Esophagus muscularis mucosa (tissue), 4 donors: ENCODE measurements around the gene CABP7. TPM values are rescaled to one million over a fixed set of nuclear protein-coding genes. Genes with fewer than 3 reads are reported as not detected.

ENCODE experiments used
- DNase-seq: peaks from one replicate; pipeline ENCODE4 v3.0.0-alpha.2; 2017; ENCODE audit errors: extremely low spot score
- H3K27ac ChIP-seq, 4 donors: fragments of 200-600 bp; sonication (generic); replicated peaks in 1 of 4; 1 replicate in 3 of 4; 2 replicates in 1 of 4; pipeline ENCODE4 v1.5.1; 2016 to 2019; ENCODE audit warnings: mild to moderate bottlenecking in 1 of 4
- H3K27me3 ChIP-seq, 4 donors: fragments of 200-600 bp; sonication (generic); one replicate each; pipeline versions ENCODE4 v1.5.1 to v1.6.0; 2016 to 2019
- H3K36me3 ChIP-seq, 4 donors: fragments of 200-600 bp; sonication (generic); one replicate each; pipeline ENCODE4 v1.5.1; 2016 to 2019
- H3K4me1 ChIP-seq, 4 donors: fragments of 200-600 bp; sonication (generic); one replicate each; pipeline ENCODE4 v1.5.1; 2016 to 2019
- H3K4me3 ChIP-seq, 4 donors: fragments of 200-600 bp; sonication (generic); 1 replicate in 2 of 4; 2 replicates in 2 of 4; pipeline ENCODE4 v1.5.1; 2016 to 2019; ENCODE audit warnings: mild to moderate bottlenecking in 4 of 4, moderate library complexity in 1 of 4
- H3K9me3 ChIP-seq, 4 donors: fragments of 200-600 bp; sonication (generic); 1 replicate in 3 of 4; 2 replicates in 1 of 4; pipeline ENCODE4 v1.5.1; 2016 to 2019
- EP300 ChIP-seq: sonication (generic); formaldehyde crosslinking; IDR thresholded peaks from one replicate; pipeline ENCODE4 v1.6.1; 2017; ENCODE audit warnings: antibody characterized with exemption
- POLR2A ChIP-seq: fragments of 450-650 bp; IDR thresholded peaks from one replicate; pipeline ENCODE4 v1.6.1; 2017; ENCODE audit warnings: antibody characterized with exemption, moderate library complexity, mild to moderate bottlenecking, low read depth
- POLR2AphosphoS5 ChIP-seq, 2 donors: sonication (generic); formaldehyde crosslinking; IDR thresholded peaks; one replicate each; pipeline ENCODE4 v1.6.1; 2017; ENCODE audit warnings: antibody characterized with exemption in 2 of 2
- WGBS: methylation state at CpG from one replicate; pipeline ENCODE4 v1.1.5; 2018; 5-methylcytosine and 5-hydroxymethylcytosine counted together
- intact Hi-C: fragments of 100-400 bp; cut with DNase I; formaldehyde crosslinking; loops from one replicate; pipeline ENCODE4 v1.15.1; 2023
- total RNA-seq, 4 donors: library from RNA; depleted of rRNA; stranded (reverse); fragments of >200 nt; gene quantifications; one replicate each; pipeline versions ENCODE4 v1.1.0 to v1.2.1, GENCODE V29; 2016
- TF ChIP-seq, protein P1 (sequence below), 3 experiments: fragments of 200-600 bp in 2 of 3; fragments of 450-650 bp in 1 of 3; sonication (generic) in 2 of 3; IDR thresholded peaks; one replicate each; pipeline ENCODE4 v1.5.1; 2017 to 2019; ENCODE audit warnings: antibody characterized with exemption in 3 of 3, mild to moderate bottlenecking in 2 of 3, moderate library complexity in 1 of 3

Gene CABP7
- total RNA-seq, 4 donors from 2014 or later: under 0.01 to 0.99 (median 0.54) TPM

GRCh38 chr22:29679316-29679715, 40.5 kb upstream of the CABP7 start:
- Histone ChIP-seq H3K36me3 (peaks cover 52 to 100% (median 98%) of the 10 kb centered on the region in 4 donors), H3K27ac (no peak overlapping the region), H3K4me1 (no peaks in the 10 kb centered on the region), H3K9me3 (no peaks in the 10 kb centered on the region), H3K4me3 (no peak overlapping the region), H3K27me3 (no peaks in the 10 kb centered on the region)
- WGBS: 85% methylated on average over 1 of the region's 1 CpG
- TF ChIP-seq POLR2AphosphoS5 (IDR thresholded peaks at IDR 0.05) (no peak), POLR2A (no peak), EP300 (no peak)
- TF ChIP-seq, protein P1, sequence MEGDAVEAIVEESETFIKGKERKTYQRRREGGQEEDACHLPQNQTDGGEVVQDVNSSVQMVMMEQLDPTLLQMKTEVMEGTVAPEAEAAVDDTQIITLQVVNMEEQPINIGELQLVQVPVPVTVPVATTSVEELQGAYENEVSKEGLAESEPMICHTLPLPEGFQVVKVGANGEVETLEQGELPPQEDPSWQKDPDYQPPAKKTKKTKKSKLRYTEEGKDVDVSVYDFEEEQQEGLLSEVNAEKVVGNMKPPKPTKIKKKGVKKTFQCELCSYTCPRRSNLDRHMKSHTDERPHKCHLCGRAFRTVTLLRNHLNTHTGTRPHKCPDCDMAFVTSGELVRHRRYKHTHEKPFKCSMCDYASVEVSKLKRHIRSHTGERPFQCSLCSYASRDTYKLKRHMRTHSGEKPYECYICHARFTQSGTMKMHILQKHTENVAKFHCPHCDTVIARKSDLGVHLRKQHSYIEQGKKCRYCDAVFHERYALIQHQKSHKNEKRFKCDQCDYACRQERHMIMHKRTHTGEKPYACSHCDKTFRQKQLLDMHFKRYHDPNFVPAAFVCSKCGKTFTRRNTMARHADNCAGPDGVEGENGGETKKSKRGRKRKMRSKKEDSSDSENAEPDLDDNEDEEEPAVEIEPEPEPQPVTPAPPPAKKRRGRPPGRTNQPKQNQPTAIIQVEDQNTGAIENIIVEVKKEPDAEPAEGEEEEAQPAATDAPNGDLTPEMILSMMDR (IDR thresholded peaks at IDR 0.05): no peak
- DNase-seq: no peak
- intact Hi-C loops: no loop called here

DNA sequence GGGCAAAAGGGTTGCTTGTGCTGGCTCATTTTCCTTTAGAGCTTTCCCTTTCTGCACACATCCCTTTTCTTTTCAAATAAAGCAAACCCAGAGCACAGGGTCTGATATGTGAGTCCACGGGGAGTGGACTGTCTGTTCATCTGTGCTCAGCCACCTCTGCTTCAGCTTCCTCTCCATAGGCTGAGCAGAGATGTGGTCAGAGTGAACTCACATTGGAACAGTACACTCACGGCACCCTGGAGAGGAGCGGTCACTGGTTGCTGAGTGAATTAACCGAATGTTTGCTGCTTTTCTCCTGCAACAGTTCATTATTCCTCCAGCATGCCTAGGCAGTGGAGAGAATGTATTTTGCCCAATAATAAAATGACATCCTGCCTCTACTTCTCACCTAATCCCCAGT, 36.3 kb upstream of the CABP7 start:
- no peak overlapping the region for H3K27ac ChIP-seq
- no peak overlapping the region for H3K4me3 ChIP-seq
- no peaks in the 10 kb centered on the region for H3K9me3 ChIP-seq
- intact Hi-C loops: no loop called here
- TF ChIP-seq POLR2AphosphoS5 (IDR thresholded peaks at IDR 0.05) (no peak), POLR2A (no peak), EP300 (no peak)
- TF ChIP-seq, protein P1 (IDR thresholded peaks at IDR 0.05): no peak
- H3K4me1 ChIP-seq: no peaks in the 10 kb centered on the region
- peaks cover 25 to 100% (median 93%) of the 10 kb centered on the region in 4 donors for H3K36me3 ChIP-seq
- WGBS: 94% methylated on average over 4 of the region's 4 CpGs
- no peaks in the 10 kb centered on the region for H3K27me3 ChIP-seq
- DNase-seq: no peak

DNA sequence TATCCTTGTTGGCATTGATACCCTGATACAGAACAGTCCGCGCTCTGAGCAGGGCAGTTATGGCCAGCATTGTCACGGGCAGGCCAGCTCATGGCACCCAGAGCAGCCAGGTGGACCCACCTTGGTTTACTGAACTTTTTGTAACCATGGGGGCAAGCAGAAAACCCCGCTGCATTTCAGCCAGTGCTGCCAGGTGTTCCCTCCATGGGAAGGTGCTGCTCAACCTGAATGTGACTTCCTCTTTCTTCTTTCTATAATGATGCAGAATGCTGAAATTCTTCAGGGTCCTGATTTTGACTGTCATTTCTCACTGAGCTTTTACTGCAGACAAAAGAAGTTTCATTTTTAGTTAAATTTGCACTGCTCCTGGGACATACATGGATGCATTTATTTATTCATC, 35.6 kb upstream of the CABP7 start:
- Histone ChIP-seq H3K27me3 (no peaks in the 10 kb centered on the region), H3K27ac (no peak overlapping the region), H3K36me3 (peaks cover 19 to 94% (median 86%) of the 10 kb centered on the region in 4 donors), H3K9me3 (no peaks in the 10 kb centered on the region), H3K4me3 (no peak overlapping the region), H3K4me1 (peaks cover 0 to under 1% (median 0%) of the 10 kb centered on the region in 4 donors)
- DNase-seq: no peak
- 100% methylated on average over 4 of the region's 4 CpGs for WGBS
- intact Hi-C loops: no loop called here
- TF ChIP-seq POLR2A: no peak

GRCh38 chr22:29689206-29689879, 30.5 kb upstream of the CABP7 start:
- Histone ChIP-seq H3K4me3 (no peak overlapping the region), H3K36me3 (peaks cover 17 to 70% (median 56%) of the 10 kb centered on the region in 4 donors)
- intact Hi-C loops: no loop called here

GRCh38 chr22:29689880-29690213, 30.0 kb upstream of the CABP7 start:
- DNase-seq: no peak
- 31% methylated on average over 5 of the region's 8 CpGs for WGBS
- Histone ChIP-seq H3K4me1 (peaks cover 0 to 23% (median 7%) of the 10 kb centered on the region in 4 donors), H3K27ac (no peak overlapping the region), H3K9me3 (no peaks in the 10 kb centered on the region), H3K36me3 (peaks cover 18 to 70% (median 56%) of the 10 kb centered on the region in 4 donors), H3K4me3 (no peak overlapping the region), H3K27me3 (no peaks in the 10 kb centered on the region)
- intact Hi-C loops: no loop called here
- TF ChIP-seq, protein P1 (IDR thresholded peaks at IDR 0.05): peak; percentile 40 to 65 (median 50)
- TF ChIP-seq EP300 (no peak), POLR2A (no peak), POLR2AphosphoS5 (IDR thresholded peaks at IDR 0.05) (no peak)

More at GRCh38 chr22:29689206-29689879, 30.5 kb upstream of the CABP7 start:
- no peaks in the 10 kb centered on the region for H3K27me3 ChIP-seq
- peaks cover 0 to 23% (median 7%) of the 10 kb centered on the region in 4 donors for H3K4me1 ChIP-seq
- DNase-seq: no peak
- no peaks in the 10 kb centered on the region for H3K9me3 ChIP-seq
- TF ChIP-seq POLR2A: no peak
- TF ChIP-seq EP300: no peak
- no peak for TF ChIP-seq POLR2AphosphoS5 (IDR thresholded peaks at IDR 0.05)
- TF ChIP-seq, protein P1 (IDR thresholded peaks at IDR 0.05): no peak
- no peak overlapping the region for H3K27ac ChIP-seq
- WGBS: 66% methylated on average over 5 of the region's 5 CpGs
